Fibroblast of lung (primary cell): Measurements from ENCODE around the gene GJD4. TPM values are rescaled to one million over a fixed set of nuclear protein-coding genes. Genes with fewer than 3 reads are reported as not detected.

Experiments used
- DNase-seq, 2 donors: peaks; one replicate each; pipeline versions ENCODE4 v3.0.0 to v3.0.0-alpha.2; 2010; ENCODE audit warnings: low read depth in 2 of 2
- H2AFZ ChIP-seq: 2 replicates; pipeline ENCODE4 v1.5.1; 2012; ENCODE audit warnings: low read length, control low read depth, inconsistent platforms
- H3K27ac ChIP-seq: 2 replicates; pipeline ENCODE4 v1.5.1; 2011; ENCODE audit warnings: low read length, control low read depth; ENCODE audit not compliant: insufficient read depth
- H3K27me3 ChIP-seq: 2 replicates; pipeline ENCODE4 v1.5.1; 2011; ENCODE audit warnings: mild to moderate bottlenecking, low read length; ENCODE audit not compliant: control insufficient read depth, insufficient read depth
- H3K36me3 ChIP-seq: 2 replicates; pipeline ENCODE4 v1.5.1; 2011; ENCODE audit warnings: low read length; ENCODE audit not compliant: control insufficient read depth, insufficient read depth
- H3K4me1 ChIP-seq: 2 replicates; pipeline ENCODE4 v1.5.1; 2011; ENCODE audit warnings: low read length; ENCODE audit not compliant: control insufficient read depth, insufficient read depth; ENCODE audit errors: extremely low read depth
- H3K4me2 ChIP-seq: 2 replicates; pipeline ENCODE4 v1.5.1; 2011; ENCODE audit warnings: low read length, control low read depth; ENCODE audit not compliant: insufficient read depth; ENCODE audit errors: extremely low read depth
- H3K4me3 ChIP-seq, 4 experiments: fragments of 200-600 bp in 1 of 4; sonication (generic) in 1 of 4; replicated peaks in 1 of 4; 2 replicates each; pipeline ENCODE4 v1.5.1; 2011 to 2016; ENCODE audit warnings: low read length in 4 of 4, low read depth in 3 of 4, mild to moderate bottlenecking in 3 of 4, control low read depth in 2 of 4, inconsistent platforms in 1 of 4, mixed read lengths in 1 of 4; ENCODE audit not compliant: insufficient read depth in 1 of 4; ENCODE audit errors: control extremely low read depth in 1 of 4
- H3K79me2 ChIP-seq: 2 replicates; pipeline ENCODE4 v1.5.1; 2012; ENCODE audit warnings: mild to moderate bottlenecking, low read length, inconsistent platforms; ENCODE audit not compliant: control insufficient read depth, insufficient read depth
- H3K9ac ChIP-seq: 2 replicates; pipeline ENCODE4 v1.5.1; 2011; ENCODE audit warnings: mild to moderate bottlenecking, low read length, control low read depth; ENCODE audit not compliant: insufficient read depth
- H3K9me3 ChIP-seq: 2 replicates; pipeline ENCODE4 v1.5.1; 2012; ENCODE audit warnings: low read depth, low read length; ENCODE audit not compliant: control insufficient read depth, insufficient read depth
- H4K20me1 ChIP-seq: 2 replicates; pipeline ENCODE4 v1.5.1; 2011; ENCODE audit warnings: low read length; ENCODE audit not compliant: control insufficient read depth, insufficient read depth; ENCODE audit errors: extremely low read depth
- CTCF ChIP-seq, 2 donors: IDR thresholded peaks in 1 of 2; conservative IDR thresholded peaks in 1 of 2; 1 replicate in 1 of 2; 2 replicates in 1 of 2; pipeline ENCODE4 v1.5.1; 2011 to 2012; ENCODE audit warnings: low read length in 2 of 2, control low read depth in 1 of 2, inconsistent platforms in 1 of 2, low read depth in 1 of 2, mild to moderate bottlenecking in 1 of 2
- EZH2 ChIP-seq: IDR thresholded peaks from 2 replicates; pipeline ENCODE4 v1.5.1; 2012; ENCODE audit warnings: low read length, control low read depth, mild to moderate bottlenecking; ENCODE audit errors: missing control alignments
- polyA plus RNA-seq, 2 donors: library from polyadenylated mRNA; depleted of rRNA in 1 of 2; stranded (reverse) in 1 of 2; unstranded in 1 of 2; fragments of >200 nt; gene quantifications; 2 replicates each; pipeline ENCODE4 v1.2.1, GENCODE V29; 2011 to 2012; ENCODE audit warnings: missing spikeins in 1 of 2
- total RNA-seq: library from RNA; depleted of rRNA; stranded (reverse); fragments of >200 nt; gene quantifications from 2 replicates; pipeline ENCODE4 v1.2.1, GENCODE V29; 2014

The GJD4 gene
- total and polyA plus RNA-seq, 2 donors (not counting 1 experiment from before 2014, with no cell fraction given) = 0.17 TPM; not detected in 1

- Histone ChIP-seq H3K36me3 (no peaks in the 10 kb centered on the region), H3K27me3 (no peaks in the 10 kb centered on the region), H3K4me3 (peak overlapping the region in 3 of 4 experiments; percentile 61 to 68 (median 65)), H2AFZ (no peak overlapping the region), H3K79me2 (no peaks in the 10 kb centered on the region), H3K9me3 (no peaks in the 10 kb centered on the region), H3K4me1 (peaks cover 12% of the 10 kb centered on the region), H3K4me2 (peak overlapping the region; percentile 97), H3K9ac (peak overlapping the region; percentile 30), H4K20me1 (no peaks in the 10 kb centered on the region), H3K27ac (no peak overlapping the region)
- DNase-seq = peak; percentile 30 to 46
- TF ChIP-seq EZH2 (no peak), CTCF (conservative IDR thresholded peaks at IDR 0.05 in 1 of 2, IDR thresholded peaks at IDR 0.05 in 1 of 2; ENCODE audit: low read depth in 1 of 2, low read length in 2 of 2) (no peak)
These were observed 36.5 kb downstream of the GJD4 start for GRCh38 chr10:35641676-35642034.

- no peak within 1 kb of the TSS for H3K27ac ChIP-seq
These were observed 37.1 kb downstream of the GJD4 start, which contains the start of gene FZD8 for GRCh38 chr10:35642035-35642792. Gene FZD8 (minus strand): TSS chr10:35642296. CDS start chr10:35641429, 867 bp downstream.

GRCh38 chr10:35642793-35643114 is 37.6 kb downstream of the GJD4 start:
- Histone ChIP-seq H3K4me3 (peak overlapping the region; percentile 61 to 68 (median 66)), H3K9ac (no peak overlapping the region), H2AFZ (no peak overlapping the region), H4K20me1 (no peaks in the 10 kb centered on the region), H3K79me2 (no peaks in the 10 kb centered on the region), H3K27ac (no peak overlapping the region), H3K4me1 (peaks cover 12% of the 10 kb centered on the region), H3K27me3 (no peaks in the 10 kb centered on the region), H3K36me3 (no peaks in the 10 kb centered on the region), H3K4me2 (peak overlapping the region; percentile 97), H3K9me3 (no peaks in the 10 kb centered on the region)
- DNase-seq = no peak
- TF ChIP-seq EZH2 = no peak
- TF ChIP-seq CTCF (conservative IDR thresholded peaks at IDR 0.05 in 1 of 2, IDR thresholded peaks at IDR 0.05 in 1 of 2; ENCODE audit: low read depth in 1 of 2, low read length in 2 of 2) = no peak

More at GRCh38 chr10:35642035-35642792, 37.1 kb downstream of the GJD4 start, which contains the start of gene FZD8:
- peak; percentile 89 to 91 for DNase-seq
- Histone ChIP-seq H3K4me2 (peak within 1 kb of the TSS; percentile 97), H3K27me3 (no peaks in the 10 kb centered on the region), H3K4me3 (peak within 1 kb of the TSS; percentile 61 to 68 (median 66)), H3K79me2 (no peaks in the 10 kb centered on the region), H3K4me1 (peaks cover 12% of the 10 kb centered on the region), H3K36me3 (no peaks in the 10 kb centered on the region), H3K9ac (peak within 1 kb of the TSS; percentile 30), H4K20me1 (no peaks in the 10 kb centered on the region), H2AFZ (peak within 1 kb of the TSS; percentile 94), H3K9me3 (no peaks in the 10 kb centered on the region)
- TF ChIP-seq CTCF (conservative IDR thresholded peaks at IDR 0.05 in 1 of 2, IDR thresholded peaks at IDR 0.05 in 1 of 2; ENCODE audit: low read depth in 1 of 2, low read length in 2 of 2) (no peak), EZH2 (no peak)
